HG03108 (cell line): ENCODE results near the gene PTX4.

ENCODE experiments used
- ATAC-seq: cut with Tn5 transposase; IDR thresholded peaks from one replicate; pipeline ENCODE4 v1.9.1; 2021; ENCODE audit warnings: moderate library complexity; ENCODE audit not compliant: unreplicated experiment

PTX4 gene

GRCh38 chr16:1524366-1524765, 35.6 kb upstream of the PTX4 start:
- ATAC-seq: no peak

- no peak for ATAC-seq
These were observed 35.0 kb upstream of the PTX4 start for GRCh38 chr16:1523581-1524245.

DNA sequence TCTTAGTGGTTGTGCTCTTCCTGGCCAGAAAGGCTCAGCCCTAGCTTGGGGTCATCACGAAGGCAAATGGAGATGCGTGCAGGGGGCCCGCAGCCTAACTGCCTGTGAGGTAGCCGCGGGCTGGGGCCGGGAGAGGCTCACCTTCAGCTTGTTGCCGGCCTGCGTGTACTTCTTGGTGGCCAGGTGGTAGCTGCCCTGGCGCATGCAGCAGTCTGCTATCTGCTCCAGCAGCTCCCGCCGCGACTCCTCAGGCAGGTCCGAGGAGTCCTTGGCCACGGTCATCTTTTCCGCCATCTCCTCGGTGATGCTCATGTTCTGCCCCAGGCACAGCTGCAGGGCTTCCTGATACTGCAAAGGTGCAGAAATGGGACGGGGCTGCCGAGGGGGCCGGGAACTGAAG, 31.7 kb upstream of the PTX4 start:
- ATAC-seq: no peak

DNA sequence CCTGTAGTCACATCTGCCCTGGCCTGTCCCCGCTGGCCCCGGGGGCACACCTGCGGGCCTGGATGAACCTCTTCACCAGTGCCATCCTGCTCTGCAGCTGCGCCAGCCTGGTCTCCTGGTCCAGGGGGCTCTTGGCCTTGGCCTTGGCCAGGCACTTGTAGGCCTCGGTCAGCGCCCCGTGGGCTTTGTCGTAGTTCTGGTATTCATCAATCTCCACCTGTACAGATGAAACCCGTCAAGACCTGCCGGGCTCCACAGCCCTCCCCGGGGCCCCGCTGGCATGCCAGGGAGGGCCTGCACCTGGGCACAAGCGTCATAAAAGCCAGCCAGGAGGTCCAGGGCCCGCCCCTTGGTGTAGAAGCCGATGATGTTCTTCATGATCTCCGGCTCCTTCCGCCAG, 31.1 kb upstream of the PTX4 start:
- ATAC-seq: no peak

DNA sequence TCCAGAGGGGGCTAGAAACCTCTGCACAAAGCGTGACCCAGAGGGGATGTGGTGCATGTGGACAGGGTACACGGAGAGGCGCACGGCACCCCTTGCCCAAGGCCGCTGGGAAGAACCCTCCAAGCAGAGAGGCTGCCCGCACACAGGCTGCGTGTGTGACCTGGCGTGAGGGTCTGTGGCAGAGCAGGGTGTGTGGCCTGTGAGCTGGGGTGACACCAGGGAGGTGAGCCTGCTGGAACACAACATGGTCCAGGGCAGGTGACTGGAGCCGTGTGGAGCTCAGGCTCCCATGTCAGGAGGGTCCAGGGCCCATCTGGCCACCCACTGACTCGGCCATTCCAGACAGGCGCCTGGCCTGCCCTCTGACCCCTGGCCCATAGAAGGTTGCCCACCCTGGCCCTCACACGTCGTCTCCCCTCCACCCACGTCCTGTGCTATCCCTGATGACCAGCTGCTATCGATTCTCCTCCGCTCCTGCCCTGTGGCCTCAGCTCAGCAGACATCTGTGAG, 29.9 kb upstream of the PTX4 start:
- ATAC-seq: no peak

DNA sequence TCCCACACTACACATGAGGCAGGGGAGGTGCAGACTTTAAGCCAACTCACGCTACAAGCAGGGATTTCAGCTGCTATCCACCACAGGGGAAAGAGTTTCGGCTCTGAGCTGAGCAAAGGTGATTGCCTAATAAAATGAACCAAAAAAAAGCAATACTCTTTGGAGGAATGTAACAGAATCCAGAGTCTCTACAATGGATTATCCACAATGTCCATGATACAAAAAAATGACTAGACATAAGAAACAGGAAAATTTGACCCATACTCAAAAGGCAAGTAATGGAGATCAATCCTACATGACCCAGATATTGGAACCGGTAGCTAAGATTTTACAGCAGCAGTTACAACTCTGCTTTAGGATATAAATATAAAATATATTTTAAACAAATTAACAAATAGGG, 25.8 kb upstream of the PTX4 start:
- ATAC-seq: no peak

DNA sequence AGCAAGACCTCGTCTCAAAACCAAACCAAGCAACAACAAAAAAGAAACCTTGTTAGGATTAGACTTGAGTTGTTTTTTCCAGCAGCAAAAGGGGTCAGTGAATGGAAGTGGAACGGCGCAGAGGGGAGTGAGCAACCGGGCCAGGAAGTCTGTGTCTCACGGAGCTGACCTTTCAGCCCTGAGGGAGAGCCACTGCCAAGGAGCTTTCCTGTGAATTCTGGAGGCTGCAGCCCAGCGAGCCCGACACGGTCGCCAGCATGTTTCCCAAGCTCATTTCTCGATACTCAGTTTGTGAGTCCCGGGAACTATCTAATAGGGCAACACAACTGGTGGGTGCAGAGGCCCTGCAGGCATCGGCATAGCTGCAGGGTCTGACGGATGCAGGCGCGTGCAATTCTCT, 24.0 kb upstream of the PTX4 start:
- no peak for ATAC-seq

DNA sequence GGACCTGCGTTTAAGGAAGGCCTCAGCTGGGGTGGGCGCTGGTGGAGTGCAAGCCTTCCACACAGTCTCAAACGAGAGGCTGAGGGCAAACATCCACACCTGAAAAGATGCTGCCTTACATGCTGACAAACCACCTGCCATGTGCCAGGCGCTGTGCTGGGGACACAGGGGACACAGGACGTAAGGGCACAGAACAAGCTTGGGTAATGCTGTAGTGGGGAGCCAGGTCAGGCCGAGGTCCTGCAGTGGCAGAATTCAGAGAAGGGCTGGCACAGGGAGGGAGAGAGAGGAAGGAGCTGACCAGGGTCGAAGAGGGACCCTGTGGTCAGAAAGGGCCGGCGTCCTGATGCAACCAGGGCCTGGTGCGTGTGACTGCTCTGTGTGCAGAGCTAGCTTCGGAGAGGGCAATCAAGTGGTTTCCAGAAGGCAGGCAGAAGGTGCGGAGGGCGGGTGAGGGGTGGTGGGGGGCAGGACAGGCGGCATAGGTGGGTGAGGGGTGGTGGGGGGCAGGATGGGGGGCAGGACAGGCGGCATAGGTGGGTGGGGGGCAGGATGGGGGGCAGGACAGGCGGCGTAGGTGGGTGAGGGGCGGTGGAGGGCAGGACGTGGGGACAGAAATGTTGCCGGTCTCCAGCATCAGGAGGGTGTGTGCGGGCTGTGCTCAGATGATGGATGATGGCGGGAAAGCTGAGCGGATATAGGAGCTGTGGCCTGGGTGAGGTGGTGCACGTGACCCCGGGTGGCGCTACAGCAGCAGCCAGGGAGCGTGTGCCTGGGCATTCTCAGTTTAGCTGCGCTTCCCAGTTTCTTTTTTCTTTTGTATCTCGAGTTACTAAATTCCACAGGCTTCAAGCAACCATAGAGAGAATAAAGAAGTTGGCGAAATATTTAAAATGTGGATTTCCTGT, 23.2 kb upstream of the PTX4 start:
- ATAC-seq: no peak

DNA sequence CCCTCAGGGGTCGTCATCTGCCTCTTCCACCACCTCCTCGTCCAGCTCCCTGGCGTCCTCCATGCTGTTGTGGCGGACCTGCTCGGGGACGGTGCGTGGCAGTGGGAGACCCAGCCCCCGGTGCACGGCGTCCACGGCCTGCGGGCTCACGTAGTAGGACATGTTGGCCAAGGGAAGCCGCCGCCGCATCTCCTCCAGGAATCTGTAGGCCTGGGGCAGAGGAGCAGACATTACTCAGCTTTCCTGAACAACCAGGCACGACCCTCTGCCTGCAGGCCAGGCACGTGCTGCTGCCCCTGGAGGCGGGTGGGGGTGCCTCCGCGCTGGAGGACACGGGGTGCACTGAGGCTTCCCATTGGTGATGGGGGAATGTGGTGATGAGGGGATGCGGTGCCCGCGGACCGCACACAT, 22.2 kb upstream of the PTX4 start:
- no peak for ATAC-seq

DNA sequence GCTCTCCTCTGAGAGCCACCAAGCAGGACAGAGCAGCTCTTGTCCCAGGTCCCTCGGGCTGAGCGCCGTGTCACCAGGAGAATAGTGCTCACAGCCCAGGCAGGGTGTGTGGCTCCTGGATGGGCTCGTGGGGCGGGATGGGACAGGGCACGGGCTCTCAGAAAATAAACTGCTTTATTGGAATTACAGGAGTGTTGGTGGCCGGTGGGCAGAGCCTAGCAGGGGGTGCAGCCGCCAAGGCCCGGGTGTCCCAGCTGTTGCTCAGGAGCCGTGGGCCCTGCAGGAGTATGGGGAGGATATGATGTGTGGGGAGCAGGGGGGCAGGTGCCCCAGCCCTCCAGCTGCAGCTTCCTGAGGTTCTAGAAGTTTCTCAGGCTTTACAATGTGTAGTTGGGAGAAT, 21.5 kb upstream of the PTX4 start:
- no peak for ATAC-seq

DNA sequence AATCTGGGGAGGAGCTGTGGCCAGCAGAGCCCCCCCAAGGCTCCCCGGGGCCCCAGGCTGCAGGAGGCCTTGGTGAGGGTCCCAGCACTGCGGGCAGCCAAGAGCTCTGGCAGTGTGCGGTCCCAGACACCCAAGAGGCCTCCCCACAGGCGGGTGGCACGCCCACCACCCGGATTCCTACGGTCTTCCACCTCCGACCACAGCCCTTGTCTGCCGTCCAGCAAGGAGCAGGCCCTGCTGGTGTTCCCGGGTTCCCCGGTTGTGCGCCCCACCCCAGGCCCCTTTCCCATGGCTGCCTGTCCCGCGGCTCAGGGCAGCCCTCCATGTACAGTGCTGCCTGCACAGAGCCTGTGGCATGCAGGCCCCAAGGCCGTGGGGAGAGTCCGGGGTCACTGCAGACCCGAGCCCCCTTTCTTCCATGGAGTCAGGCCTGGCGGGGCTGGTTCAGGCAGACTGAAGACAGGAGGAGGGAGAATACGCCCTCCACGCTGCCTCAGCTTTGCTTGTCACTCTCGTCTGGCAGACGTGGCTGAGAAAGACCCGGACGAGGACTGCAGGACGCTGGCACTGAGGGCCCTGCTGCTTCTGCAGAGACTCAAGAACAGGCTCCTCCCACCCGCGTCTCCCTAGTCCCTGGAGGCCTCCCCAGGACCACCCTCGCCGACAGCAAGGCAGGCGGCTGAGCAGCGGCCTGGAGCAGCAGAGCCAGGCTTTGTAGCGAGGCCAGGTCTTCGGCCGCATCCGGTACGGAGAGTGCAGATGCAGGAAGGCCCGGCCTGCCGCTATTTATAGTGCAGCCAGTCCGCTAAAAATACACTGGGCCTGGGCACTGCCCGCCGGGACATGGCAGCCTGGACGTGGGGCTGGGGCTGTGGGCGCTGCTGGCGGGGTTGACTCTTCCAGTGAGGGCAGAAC, 20.8 kb upstream of the PTX4 start:
- ATAC-seq: no peak

DNA sequence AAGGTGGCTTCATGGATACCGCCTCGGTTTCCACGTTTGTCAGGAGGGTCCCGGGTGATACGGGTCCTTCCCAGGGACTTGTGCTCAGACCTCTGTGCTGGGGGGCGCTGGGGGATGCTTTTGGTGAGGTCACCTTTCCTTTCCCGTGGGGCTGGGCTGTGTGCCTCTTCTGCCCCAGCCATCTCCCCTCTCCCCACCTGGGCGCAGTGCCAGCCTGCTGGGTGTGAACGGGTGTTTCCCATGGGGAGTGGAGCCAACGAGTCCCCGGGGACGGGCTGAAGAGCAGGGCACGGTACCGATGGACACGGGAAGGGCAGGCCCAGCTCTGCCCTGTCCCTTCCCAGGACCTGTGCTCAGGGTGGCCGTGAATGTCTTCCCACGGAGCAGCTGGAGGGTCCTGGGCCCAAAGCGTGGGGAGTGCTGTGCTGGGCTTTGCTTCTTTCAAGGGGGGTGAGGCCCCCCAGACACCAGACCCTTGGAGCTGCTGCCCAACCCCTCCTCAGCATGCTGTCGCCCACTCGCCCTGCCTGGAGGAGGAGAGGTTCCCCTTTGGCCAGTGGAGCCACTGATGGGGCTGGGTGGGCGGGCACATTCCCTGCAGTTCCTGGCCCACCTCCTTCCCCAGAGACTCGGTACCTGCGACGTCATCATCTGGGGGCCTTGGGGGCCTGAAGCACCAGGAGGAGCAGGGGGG, 19.9 kb upstream of the PTX4 start:
- no peak for ATAC-seq

DNA sequence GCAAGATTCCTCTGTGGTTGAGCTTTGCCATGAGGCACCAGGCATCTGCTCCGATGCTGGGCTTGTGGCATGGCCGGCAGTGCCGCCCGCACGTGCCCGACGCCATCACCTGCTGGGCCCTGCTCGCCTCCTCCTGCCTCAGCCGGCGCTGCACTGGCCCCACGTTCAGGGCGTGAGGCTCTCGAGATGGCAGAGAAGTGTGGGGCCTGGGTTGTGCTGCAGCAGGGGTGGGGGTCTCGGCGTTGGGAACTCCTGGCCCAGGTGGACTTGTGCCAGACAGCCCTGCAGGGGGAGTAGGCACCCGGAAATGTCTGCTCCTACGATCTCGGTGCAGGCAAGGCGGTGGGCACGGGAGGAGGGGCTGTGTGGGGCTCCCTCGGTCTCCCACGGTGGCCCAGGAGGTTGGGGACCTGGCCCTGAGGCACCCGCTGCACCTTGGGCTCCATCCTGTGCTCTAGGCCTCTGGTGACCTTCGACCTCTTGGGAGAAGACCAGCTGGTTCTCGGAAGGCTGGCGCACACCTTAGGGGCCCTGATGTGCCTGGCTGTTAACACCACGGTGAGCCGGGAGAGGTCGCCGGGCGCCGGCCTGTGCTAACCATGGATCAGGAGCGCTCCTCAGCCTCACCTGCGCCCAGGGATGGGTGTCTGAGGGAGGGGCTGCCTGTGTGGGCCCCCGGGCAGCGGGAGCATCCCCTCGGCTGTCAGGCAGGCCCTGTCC, 17.9 kb upstream of the PTX4 start:
- ATAC-seq: no peak

- ATAC-seq: no peak
These were observed 17.2 kb upstream of the PTX4 start for GRCh38 chr16:1505912-1506311.

- no peak for ATAC-seq
These were observed 16.5 kb upstream of the PTX4 start for GRCh38 chr16:1505073-1505844.

DNA sequence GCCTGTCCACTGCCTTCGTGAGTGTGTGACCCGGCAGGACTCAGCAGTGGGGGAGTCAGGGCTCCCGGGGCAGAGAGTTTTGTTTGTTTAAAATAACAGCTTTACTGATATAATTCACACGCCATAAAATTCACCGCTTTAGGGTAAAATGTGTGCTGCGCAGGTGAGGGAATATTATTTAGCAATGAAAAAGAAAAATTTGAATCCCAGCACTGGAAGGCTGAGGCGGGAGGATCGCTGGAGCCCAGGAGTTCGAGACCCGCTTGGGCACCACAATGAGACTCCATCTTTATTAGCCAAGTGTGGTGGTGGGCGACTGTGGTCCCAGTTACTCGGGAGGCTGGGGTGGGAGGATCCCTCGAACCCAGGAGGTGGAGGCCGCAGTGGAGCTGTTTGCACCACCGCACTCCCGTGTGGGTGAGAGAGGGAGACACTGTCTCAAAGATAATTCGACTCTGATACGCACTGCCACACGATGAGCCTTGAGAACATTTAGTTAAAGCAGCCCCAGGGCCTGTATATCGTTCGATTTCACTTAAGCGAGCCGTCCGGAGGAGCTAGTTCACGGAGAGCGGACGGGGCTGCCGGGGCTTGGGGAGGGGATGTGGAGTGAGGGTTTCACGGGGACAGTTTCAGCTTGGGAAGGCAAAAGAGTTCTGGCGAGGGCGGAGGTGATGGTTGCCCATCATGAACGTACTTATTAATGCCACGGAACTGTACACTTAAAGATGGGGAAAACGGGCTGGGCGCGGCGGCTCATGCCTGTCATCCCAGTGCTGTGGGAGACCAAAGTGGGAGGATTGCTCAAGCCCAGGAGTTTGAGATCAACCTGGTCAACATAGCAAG, 14.6 kb upstream of the PTX4 start:
- ATAC-seq: no peak

DNA sequence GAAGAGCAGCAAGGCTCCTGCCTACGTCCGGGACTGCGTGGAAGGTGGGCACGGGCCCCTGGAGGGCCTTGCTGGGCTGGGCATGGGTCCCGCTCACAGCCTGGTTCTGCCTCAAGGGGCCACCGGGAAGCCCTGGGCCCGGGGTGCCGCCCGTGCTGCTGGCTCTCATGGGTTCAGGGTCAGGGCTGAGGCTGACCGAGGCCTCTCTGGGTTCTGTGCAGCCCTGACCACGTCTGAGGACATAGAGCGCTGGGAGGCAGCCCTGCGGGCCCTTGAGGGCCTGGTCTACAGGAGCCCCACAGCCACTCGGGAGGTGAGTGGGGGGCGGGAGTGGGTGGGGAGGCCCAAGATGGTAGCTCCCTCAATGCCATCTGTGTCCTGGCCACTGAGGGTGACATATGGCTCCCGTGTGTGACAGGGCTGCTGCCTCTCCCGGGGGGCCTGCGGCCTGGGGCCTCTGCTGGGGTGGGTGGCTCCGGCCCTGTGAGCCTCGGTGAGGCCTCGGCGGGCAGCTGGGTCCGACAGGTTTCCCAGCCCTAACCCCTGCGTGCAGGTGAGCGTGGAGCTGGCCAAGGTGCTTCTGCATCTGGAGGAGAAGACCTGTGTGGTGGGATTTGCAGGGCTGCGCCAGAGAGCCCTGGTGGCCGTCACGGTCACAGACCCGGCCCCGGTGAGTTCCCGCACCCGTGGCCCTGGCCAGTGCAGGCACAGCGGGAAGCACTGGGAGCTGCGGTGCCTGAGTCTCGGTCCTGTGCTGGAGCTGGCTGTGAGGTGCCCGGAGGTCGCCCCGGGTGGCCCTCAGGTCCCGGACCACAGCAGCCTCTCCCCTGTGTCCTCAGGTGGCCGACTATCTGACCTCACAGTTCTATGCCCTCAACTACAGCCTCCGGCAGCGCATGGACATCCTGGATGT, 13.6 kb upstream of the PTX4 start:
- no peak for ATAC-seq
